ENCODE results near the gene LCN12.

LCN12 gene

GRCh38 chr9:136974817-136975535 lies 22.9 kb downstream of the LCN12 start:
- DNase-seq (ENCODE audit: low read depth): no peak

DNA sequence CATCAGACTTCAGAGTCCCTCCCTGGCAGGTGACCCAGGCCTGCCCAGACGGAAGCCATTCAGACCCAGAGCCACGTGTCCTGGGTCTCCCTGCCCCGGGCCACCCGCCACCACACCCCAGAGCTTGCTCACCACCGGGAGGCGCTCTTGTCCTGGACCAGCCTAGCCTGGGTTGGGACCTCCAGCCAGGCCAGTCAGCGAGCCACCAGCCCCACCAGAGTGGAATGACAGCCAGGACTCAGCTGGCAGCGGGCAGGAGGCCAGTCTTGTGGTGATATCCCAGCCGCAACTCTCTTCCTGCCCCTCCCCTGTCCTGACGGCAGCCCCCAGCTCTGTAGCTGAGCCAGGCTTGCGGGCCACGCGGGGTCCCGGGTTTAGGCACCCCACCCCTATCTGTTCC lies 23.6 kb downstream of the LCN12 start:
- DNase-seq (ENCODE audit: low read depth): no peak

DNA sequence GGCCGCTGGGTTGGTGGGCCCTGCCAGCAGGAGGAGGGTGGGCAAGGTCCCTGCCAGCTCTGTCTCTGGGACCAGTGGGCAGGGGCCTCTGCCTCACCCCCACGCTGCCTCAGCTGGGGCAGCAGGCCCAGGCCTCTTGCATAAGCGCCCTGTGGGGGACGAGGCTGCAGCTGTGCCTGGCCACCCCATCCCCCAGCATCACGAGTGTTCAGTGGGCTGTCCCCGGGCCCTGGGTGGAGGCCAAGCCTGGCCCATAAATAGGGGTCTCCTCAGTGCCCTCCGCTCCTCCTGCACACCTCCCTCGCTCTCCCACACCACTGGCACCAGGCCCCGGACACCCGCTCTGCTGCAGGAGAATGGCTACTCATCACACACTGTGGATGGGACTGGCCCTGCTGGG lies 25.1 kb downstream of the LCN12 start, which contains the start of gene PTGDS:
TSS of gene PTGDS (plus strand) at position 282 of the 400 bp plus-strand sequence. CDS start at position 357, 75 bp downstream.
- no peak for DNase-seq (ENCODE audit: low read depth)

- DNase-seq (ENCODE audit: low read depth): no peak
Observed at GRCh38 chr9:136977649-136978072, 25.6 kb downstream of the LCN12 start.

GRCh38 chr9:136978073-136978864 lies 26.2 kb downstream of the LCN12 start:
- no peak for DNase-seq (ENCODE audit: low read depth)

DNA sequence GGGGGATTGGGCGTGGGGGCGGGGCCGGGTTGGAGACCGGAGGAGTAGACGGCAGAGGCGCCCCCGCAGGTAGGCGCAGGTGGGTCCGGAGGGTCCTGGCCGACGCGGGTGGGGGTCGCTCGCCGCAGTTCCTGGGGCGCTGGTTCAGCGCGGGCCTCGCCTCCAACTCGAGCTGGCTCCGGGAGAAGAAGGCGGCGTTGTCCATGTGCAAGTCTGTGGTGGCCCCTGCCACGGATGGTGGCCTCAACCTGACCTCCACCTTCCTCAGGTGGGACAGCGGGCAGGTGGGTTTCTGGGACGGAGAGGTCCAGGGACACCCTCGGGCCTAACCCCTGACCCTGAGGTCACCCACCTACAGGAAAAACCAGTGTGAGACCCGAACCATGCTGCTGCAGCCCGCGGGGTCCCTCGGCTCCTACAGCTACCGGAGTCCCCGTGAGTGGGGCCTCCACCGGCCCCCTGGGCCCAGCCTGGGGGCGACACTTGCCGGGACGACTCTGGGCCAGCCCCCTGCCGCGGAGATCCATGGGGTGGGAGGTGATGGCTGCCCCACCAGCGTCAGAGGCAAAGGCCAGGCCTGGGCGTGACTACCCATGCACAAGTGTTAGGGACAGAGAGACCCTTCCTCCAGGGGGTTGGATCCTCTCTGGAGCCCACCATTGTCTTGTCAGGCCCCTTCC lies 26.9 kb downstream of the LCN12 start:
- DNase-seq (ENCODE audit: low read depth): no peak

- DNase-seq (ENCODE audit: low read depth): no peak
Observed at GRCh38 chr9:136979769-136980587, 27.9 kb downstream of the LCN12 start.

GRCh38 chr9:136980669-136981478 lies 28.8 kb downstream of the LCN12 start:
- DNase-seq (ENCODE audit: low read depth): no peak

DNA sequence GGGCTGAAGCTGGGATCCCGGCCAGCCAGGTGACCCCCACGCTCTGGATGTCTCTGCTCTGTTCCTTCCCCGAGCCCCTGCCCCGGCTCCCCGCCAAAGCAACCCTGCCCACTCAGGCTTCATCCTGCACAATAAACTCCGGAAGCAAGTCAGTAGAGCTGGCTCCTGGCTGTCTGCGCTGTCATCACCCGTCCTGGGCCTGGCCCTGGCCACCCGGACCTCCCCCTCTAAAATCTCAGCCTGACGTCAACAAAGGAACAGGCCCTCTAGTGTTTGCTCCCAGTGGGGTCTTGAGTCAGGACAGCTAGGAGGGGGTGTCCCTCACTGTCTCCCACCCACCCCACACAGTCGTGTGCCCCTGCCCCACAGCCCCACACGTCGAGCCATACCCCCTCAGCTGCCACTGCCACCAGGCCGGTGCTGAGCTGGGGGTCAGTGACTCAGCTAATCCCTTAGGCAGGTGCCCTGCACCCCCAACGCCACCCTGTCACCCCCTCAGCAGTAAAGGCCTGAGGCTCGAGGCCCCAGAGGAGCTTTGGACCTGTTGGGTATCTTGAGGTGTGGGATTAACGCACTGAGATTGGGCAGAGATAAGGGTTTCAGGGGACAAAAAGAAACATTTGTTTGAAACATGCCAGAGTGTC lies 29.6 kb downstream of the LCN12 start:
- DNase-seq (ENCODE audit: low read depth): no peak

- DNase-seq (ENCODE audit: low read depth): no peak
Observed at GRCh38 chr9:136982232-136983051, 30.4 kb downstream of the LCN12 start, which contains the start of gene LCNL1. LCNL1 (plus strand) TSS chr9:136982993; CDS start chr9:136983587, 594 bp downstream.

DNA sequence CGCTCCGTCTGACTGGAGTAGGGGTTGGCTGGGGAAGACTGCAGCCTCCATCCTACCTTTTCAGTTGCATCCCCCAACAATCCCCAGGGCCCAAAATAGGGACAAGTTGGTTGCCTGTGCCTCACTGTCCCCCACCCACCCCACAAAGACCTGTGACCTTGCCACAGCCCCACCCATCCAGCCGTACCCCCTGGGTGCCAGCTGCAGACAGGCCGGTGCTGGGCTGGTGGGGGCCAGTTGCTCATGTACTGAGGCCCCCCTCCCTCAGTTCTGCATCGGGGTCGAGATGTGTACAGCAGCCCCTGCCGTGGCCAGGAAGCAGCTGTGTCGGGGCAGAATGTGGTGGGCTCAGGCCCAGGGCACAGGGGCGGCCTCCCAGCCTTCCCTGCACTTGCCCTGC lies 31.1 kb downstream of the LCN12 start:
- DNase-seq (ENCODE audit: low read depth): no peak

GRCh38 chr9:136983656-136984314 lies 31.7 kb downstream of the LCN12 start:
- no peak for DNase-seq (ENCODE audit: low read depth)

DNA sequence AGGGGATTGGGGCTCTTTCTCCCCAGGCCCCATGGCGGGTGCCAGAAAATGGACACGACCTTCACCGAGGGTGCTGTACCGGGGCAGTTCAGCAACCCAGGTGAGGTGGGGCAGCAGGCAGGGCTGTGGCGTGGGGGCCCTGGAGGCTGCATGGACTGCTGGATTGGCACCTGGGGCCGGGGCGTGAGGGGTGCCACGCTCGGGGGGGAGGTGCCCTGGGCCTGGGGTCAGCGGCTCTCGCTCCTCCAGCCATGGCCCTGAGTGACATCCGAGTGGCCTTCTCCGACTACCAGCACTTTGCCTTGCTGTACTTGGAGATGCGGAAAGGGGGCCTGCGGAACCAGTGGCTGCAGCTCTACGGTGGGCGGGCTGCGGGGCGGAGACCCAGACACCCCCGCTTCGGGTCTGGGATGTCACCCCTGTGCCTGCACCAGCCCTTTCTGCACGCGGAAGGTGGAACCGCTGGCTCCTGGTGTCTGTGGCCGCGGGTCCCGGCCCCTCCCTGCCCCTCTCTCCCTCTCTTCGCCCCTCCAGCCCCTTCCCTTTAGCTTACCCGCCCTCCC lies 32.5 kb downstream of the LCN12 start:
- DNase-seq (ENCODE audit: low read depth): no peak

- DNase-seq (ENCODE audit: low read depth): no peak
Observed at GRCh38 chr9:136985027-136985602, 33.0 kb downstream of the LCN12 start.

- DNase-seq (ENCODE audit: low read depth): no peak
Observed at GRCh38 chr9:136985853-136986252, 33.8 kb downstream of the LCN12 start.

- DNase-seq (ENCODE audit: low read depth): no peak
Observed at GRCh38 chr9:136988872-136989271, 36.8 kb downstream of the LCN12 start.

GRCh38 chr9:136990242-136990911 lies 38.3 kb downstream of the LCN12 start:
- no peak for DNase-seq (ENCODE audit: low read depth)

Data from GM04504 (cell line).